SU-DHL-6 (cell line): ENCODE results near the gene PUDP.

Source experiments
- H2AFZ ChIP-seq: fragments of 200-600 bp; sonication (generic); 2 replicates; pipeline ENCODE4 v1.6.1; 2014; ENCODE audit warnings: low read depth, mild to moderate bottlenecking, moderate library complexity, mixed read lengths, antibody characterized with exemption, low read length; ENCODE audit not compliant: severe bottlenecking
- H3F3A ChIP-seq: fragments of 200-600 bp; shearing (Covaris generic); 2 replicates; pipeline ENCODE4 v1.6.0; 2016; ENCODE audit warnings: antibody characterized with exemption, mild to moderate bottlenecking; ENCODE audit not compliant: insufficient read depth
- H3K27ac ChIP-seq: fragments of 200-600 bp; sonication (generic); 2 replicates; pipeline ENCODE4 v1.5.1; 2016; ENCODE audit warnings: low read depth, mild to moderate bottlenecking, low read length, moderate library complexity, mixed read lengths
- H3K27me3 ChIP-seq: fragments of 200-600 bp; sonication (generic), shearing (Covaris generic); 2 replicates; pipeline ENCODE4 v1.6.0; 2014; ENCODE audit warnings: mild to moderate bottlenecking, low read length
- H3K36me3 ChIP-seq: fragments of 200-600 bp; sonication (generic); 2 replicates; pipeline ENCODE4 v1.6.1; 2014; ENCODE audit warnings: mild to moderate bottlenecking, low read length, mixed read lengths
- H3K4me2 ChIP-seq: fragments of 300-600, 200-600 bp; shearing (Covaris generic), sonication (generic); 2 replicates; pipeline ENCODE4 v1.6.0; 2014; ENCODE audit warnings: low read length, low read depth, mild to moderate bottlenecking; ENCODE audit not compliant: poor library complexity, severe bottlenecking
- H3K4me3 ChIP-seq: fragments of 200-600 bp; sonication (generic); 2 replicates; pipeline ENCODE4 v1.5.1; 2014; ENCODE audit warnings: antibody characterized with exemption, low read length, mild to moderate bottlenecking, mixed read lengths; ENCODE audit not compliant: insufficient read depth, poor library complexity, severe bottlenecking
- H3K79me2 ChIP-seq: fragments of 200-600 bp; sonication (generic); 2 replicates; pipeline ENCODE4 v1.6.1; 2014; ENCODE audit warnings: mild to moderate bottlenecking, low read length, moderate library complexity; ENCODE audit not compliant: insufficient read depth
- H3K9ac ChIP-seq: fragments of 200-600 bp; sonication (generic); 2 replicates; pipeline ENCODE4 v1.7.0; 2014; ENCODE audit warnings: mild to moderate bottlenecking, low read length
- H3K9me2 ChIP-seq: fragments of 200-600 bp; sonication (generic); replicated peaks from 2 replicates; pipeline ENCODE4 v1.6.1; 2014; ENCODE audit warnings: low read length; ENCODE audit not compliant: insufficient read depth
- H3K9me3 ChIP-seq: fragments of 200-600 bp; sonication (generic); 2 replicates; pipeline ENCODE4 v1.6.1; 2014; ENCODE audit warnings: low read length, mixed read lengths; ENCODE audit not compliant: insufficient read depth
- H4K20me1 ChIP-seq: fragments of 200-600 bp; sonication (generic); 2 replicates; pipeline ENCODE4 v1.6.1; 2014; ENCODE audit warnings: low read depth, mild to moderate bottlenecking, antibody characterized with exemption, low read length, moderate library complexity, mixed read lengths
- EZH2phosphoT487 ChIP-seq: fragments of 200-600 bp; sonication (generic), shearing (Covaris generic); conservative IDR thresholded peaks from 2 replicates; pipeline ENCODE4 v1.6.1; 2018; ENCODE audit warnings: mild to moderate bottlenecking, antibody characterized with exemption, low read length, moderate library complexity, mixed read lengths
- TF ChIP-seq, protein P1 (sequence below): fragments of 200-600 bp; sonication (generic); IDR thresholded peaks from one replicate; pipeline ENCODE4 v1.5.1; 2017; ENCODE audit warnings: antibody characterized with exemption, mild to moderate bottlenecking, low read length, moderate library complexity; ENCODE audit not compliant: insufficient read depth, poor library complexity, severe bottlenecking

Gene PUDP

GRCh38 chrX:7143941-7144525, 3.9 kb downstream of the PUDP start:
- TF ChIP-seq EZH2phosphoT487 = no peak
- TF ChIP-seq, protein P1, sequence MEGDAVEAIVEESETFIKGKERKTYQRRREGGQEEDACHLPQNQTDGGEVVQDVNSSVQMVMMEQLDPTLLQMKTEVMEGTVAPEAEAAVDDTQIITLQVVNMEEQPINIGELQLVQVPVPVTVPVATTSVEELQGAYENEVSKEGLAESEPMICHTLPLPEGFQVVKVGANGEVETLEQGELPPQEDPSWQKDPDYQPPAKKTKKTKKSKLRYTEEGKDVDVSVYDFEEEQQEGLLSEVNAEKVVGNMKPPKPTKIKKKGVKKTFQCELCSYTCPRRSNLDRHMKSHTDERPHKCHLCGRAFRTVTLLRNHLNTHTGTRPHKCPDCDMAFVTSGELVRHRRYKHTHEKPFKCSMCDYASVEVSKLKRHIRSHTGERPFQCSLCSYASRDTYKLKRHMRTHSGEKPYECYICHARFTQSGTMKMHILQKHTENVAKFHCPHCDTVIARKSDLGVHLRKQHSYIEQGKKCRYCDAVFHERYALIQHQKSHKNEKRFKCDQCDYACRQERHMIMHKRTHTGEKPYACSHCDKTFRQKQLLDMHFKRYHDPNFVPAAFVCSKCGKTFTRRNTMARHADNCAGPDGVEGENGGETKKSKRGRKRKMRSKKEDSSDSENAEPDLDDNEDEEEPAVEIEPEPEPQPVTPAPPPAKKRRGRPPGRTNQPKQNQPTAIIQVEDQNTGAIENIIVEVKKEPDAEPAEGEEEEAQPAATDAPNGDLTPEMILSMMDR = no peak
- no peaks in the 10 kb centered on the region for H3K9me3 ChIP-seq
- H4K20me1 ChIP-seq = no peaks in the 10 kb centered on the region
- H3K27ac ChIP-seq = peak overlapping the region; percentile 89
- peaks cover 94% of the 10 kb centered on the region for H3K79me2 ChIP-seq
- no peaks in the 10 kb centered on the region for H3K36me3 ChIP-seq
- no peaks in the 10 kb centered on the region for H3K9me2 ChIP-seq
- H3K4me3 ChIP-seq = no peak overlapping the region
- H3K4me2 ChIP-seq = peak overlapping the region; percentile 94
- no peak overlapping the region for H2AFZ ChIP-seq
- no peaks in the 10 kb centered on the region for H3K27me3 ChIP-seq
- H3F3A ChIP-seq = peaks cover 9% of the 10 kb centered on the region; the same call in 1 of the 2 replicates
- peak overlapping the region; percentile 96; the same call in 1 of the 2 replicates for H3K9ac ChIP-seq

- peaks cover 95% of the 10 kb centered on the region for H3K79me2 ChIP-seq
- no peaks in the 10 kb centered on the region for H3K9me3 ChIP-seq
- no peaks in the 10 kb centered on the region for H3K27me3 ChIP-seq
- H3K27ac ChIP-seq = peak overlapping the region; percentile 89; the same call in 1 of the 2 replicates
- H3F3A ChIP-seq = peaks cover 9% of the 10 kb centered on the region; the same call in 1 of the 2 replicates
- H3K36me3 ChIP-seq = no peaks in the 10 kb centered on the region
- H3K9me2 ChIP-seq = no peaks in the 10 kb centered on the region
- peak overlapping the region; percentile 94 for H3K4me2 ChIP-seq
- H3K4me3 ChIP-seq = no peak overlapping the region
- no peak overlapping the region; the same call in 1 of the 2 replicates for H3K9ac ChIP-seq
- no peak overlapping the region for H2AFZ ChIP-seq
- no peak for TF ChIP-seq EZH2phosphoT487
- TF ChIP-seq, protein P1 = no peak
- no peaks in the 10 kb centered on the region for H4K20me1 ChIP-seq
Measured at GRCh38 chrX:7143076-7143475, 4.9 kb downstream of the PUDP start.

DNA sequence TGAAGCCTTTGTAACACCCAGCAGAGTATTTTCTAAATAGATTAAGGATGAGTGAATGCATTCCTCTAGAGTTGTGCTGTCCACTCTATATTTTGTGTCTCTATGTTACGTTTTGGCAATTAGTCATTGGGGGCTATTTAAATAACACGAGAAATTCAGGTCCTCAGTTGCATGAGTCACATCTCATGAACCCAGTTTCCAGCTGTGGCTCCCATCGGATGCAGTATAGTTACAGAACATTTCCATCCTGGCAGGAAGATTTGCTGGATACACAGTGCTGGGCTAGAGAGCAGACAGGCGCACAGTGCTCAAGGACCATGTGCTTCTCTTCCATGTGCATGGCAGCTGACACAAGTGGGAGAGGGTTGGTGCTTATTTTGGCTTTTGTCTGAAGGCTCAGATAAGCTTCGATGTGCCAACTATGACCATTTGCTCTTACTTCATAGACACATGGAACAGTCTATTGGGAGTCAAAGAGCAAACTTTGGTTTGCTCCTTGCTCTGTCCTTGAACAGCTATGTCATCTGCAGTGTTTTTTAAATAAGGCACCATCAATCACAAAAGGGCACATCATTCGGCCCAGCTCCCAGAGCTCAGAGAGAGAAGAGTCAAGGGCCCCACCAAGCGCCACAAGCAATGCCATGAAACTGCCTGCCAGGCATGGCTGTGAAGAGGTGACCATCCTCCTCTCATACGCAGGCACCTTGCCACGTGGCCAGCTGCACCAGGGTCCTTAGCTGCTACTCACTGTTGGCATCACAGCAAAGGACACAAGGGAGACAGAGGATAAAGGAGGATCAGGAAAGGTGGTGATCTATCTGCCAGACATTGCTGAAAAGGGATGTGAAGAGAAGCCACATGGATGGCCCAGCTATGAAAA, 8.5 kb downstream of the PUDP start:
- Histone ChIP-seq H3K9me2 (no peaks in the 10 kb centered on the region), H3K27ac (no peak overlapping the region), H3K4me3 (no peak overlapping the region), H3K27me3 (no peaks in the 10 kb centered on the region), H3K9me3 (no peaks in the 10 kb centered on the region), H3K9ac (no peak overlapping the region), H3K36me3 (no peaks in the 10 kb centered on the region), H2AFZ (no peak overlapping the region), H3K4me2 (no peak overlapping the region), H4K20me1 (no peaks in the 10 kb centered on the region), H3F3A (0 out of 2 replicates have a peak, but pooled peaks cover 3% of the 10 kb centered on the region), H3K79me2 (peaks cover 98% of the 10 kb centered on the region)
- no peak for TF ChIP-seq EZH2phosphoT487
- TF ChIP-seq, protein P1 = no peak
